Occipital lobe (tissue), 2 donors: ENCODE results near the gene ADI1. TPM values are rescaled to one million over a fixed set of nuclear protein-coding genes. Genes with fewer than 3 reads are reported as not detected.
"Not testable (repeated sequence)": the region's sequence is repeated elsewhere in the genome, so short reads cannot be mapped to it uniquely, and the experiment has no call there.

Experiments used
- DNase-seq: peaks from one replicate; lab custom pipeline; 2025; lab: John Stamatoyannopoulos, UW
- total RNA-seq: library from RNA; depleted of rRNA; stranded (reverse); fragments of >200 nt; gene quantifications from one replicate; pipeline ENCODE4 v1.2.3, GENCODE V29; 2014

ADI1 gene
- total RNA-seq, 1 donor from 2014 or later: 15.4 TPM

- no peak for DNase-seq
Observed at GRCh38 chr2:3449936-3450335, 69.4 kb downstream of the ADI1 start.

- DNase-seq: no peak
Observed at GRCh38 chr2:3449086-3449485, 70.2 kb downstream of the ADI1 start.

GRCh38 chr2:3448441-3448911 lies 70.9 kb downstream of the ADI1 start:
- not testable (repeated sequence) for DNase-seq

GRCh38 chr2:3447789-3448317 lies 71.5 kb downstream of the ADI1 start:
- no peak for DNase-seq

Other genes starting within 250 kb of the ADI1 start
- gene EIPR1, start 141.7 kb downstream of the ADI1 start, total RNA-seq: 30.3 TPM
- gene TRAPPC12, start 139.8 kb downstream of the ADI1 start, total RNA-seq: 61.8 TPM
- 26.2 TPM for gene RNASEH1, start 38.8 kb upstream of the ADI1 start, total RNA-seq
- 1,272 TPM for gene RPS7, start 55.7 kb upstream of the ADI1 start, total RNA-seq
- gene COLEC11, start 75.6 kb upstream of the ADI1 start, total RNA-seq: 0.78 TPM
- gene ALLC, start 138.7 kb upstream of the ADI1 start, total RNA-seq: not detected
- gene DCDC2C, start 184.0 kb upstream of the ADI1 start, total RNA-seq: 0.62 TPM